HG02970 (cell line): ENCODE data around the gene DNASE1.

Experiments
- ATAC-seq: cut with Tn5 transposase; IDR thresholded peaks from one replicate; pipeline ENCODE4 v1.9.1; 2021; ENCODE audit warnings: mild to moderate bottlenecking, moderate library complexity, moderate number of reproducible peaks; ENCODE audit not compliant: unreplicated experiment, low FRiP score

The DNASE1 gene

DNA sequence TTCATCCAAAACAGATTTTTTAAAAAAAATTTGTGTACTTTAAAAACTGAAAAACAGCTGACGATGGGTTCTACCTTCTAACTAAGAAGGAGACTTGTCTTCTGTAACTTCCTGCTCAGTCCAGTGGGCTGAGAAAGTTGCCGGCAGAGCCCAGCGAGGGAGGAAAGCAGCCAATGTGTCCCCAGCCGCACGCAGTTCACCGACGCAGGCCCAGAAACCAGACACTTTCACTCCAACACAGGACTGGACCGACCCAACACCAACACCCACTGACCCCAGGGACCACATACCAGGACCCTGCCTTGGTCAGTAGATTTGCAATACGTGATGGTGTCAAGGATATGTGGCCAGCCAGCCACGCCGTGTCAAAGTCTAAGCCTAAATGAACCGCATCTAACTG, 37.3 kb downstream of the DNASE1 start:
- no peak for ATAC-seq

DNA sequence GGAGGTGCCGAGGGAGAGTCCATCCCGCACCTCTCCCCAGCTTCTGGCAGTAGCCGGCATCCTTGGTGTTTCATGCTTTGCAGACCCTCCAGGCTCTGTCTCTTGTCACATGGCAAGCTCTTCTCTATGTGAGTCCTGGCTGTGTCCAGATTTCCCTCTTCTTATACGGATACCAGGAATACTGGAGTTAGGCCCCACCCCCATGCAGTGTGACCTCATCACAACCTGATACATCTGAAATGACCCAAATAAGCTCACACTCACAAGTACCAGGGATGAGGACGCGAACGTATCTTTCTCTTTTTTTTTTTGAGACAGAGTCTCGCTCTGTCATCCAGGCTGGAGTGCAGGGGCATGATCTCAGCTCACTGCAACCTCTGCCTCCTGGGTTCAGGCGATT, 39.6 kb downstream of the DNASE1 start:
- ATAC-seq = no peak

DNA sequence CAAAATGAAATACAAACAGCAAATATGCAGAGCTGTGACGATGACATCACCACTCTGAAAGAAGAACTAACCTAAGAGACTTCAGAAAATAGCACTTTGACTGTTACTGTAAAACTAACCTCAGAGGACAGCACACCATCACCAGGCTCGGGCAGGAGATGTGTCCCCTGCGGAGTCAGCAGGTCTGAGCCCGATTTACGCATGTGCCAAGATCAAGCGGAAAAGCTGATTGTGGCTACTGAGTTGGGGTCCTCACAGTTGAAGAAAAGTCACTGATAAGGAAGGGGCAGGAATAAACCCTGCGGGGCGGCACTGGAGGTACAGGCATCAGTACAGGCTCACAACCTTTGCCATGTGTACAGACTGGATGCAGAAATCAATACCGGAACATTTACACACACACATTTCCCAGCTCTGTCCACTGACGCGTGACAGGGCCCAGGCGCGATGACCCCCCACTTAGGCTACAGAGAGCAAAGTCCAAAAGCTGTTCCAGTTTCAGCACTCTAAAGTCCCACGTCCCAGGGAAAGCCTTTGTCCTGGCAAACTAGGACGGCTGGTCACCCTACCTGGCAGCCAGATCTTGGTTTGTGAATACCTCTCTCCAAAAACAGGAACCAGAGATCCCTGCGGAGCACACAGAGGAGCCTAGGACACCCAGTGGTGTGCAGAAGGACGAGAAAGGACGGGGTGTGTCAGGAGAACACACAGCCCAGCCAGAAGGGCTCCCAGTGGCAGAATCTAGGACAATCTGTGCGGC, 41.3 kb downstream of the DNASE1 start:
- no peak for ATAC-seq

DNA sequence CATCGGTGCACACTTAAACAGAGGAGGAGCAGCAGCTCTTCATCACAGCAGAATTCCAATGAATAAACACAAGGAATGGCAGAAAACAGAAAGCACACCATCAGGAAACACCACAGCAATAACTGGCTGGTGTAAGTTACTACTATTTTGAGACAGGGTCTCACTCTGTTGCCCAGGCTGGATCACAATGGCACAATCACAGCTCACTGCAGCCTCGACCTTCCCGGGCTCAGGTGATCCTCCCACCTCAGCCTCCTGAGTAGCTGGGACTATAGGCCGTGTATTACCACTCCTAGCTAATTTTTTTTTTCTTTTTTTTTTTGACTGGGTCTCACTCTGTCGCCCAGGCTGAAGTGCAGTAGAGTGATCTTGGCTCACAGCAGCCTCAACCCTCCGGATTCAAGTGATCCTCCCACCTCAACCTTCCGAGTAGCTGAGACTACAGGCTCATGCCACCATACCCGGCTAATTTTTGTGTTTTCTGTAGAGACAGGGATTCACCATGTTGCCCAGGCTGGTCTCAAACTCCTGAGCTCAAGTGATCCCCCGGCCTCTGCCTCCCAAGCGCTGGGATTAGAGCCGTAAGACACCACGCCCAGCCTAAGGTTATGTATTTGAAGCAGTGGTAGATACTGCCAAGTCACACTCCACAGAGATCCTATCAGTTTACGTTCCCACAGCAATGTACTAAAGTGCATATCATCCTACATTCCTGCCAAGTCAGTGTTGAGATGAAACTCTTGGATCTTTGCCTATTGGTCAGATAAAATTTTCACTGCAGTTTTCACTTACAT, 42.1 kb downstream of the DNASE1 start:
- ATAC-seq = no peak

DNA sequence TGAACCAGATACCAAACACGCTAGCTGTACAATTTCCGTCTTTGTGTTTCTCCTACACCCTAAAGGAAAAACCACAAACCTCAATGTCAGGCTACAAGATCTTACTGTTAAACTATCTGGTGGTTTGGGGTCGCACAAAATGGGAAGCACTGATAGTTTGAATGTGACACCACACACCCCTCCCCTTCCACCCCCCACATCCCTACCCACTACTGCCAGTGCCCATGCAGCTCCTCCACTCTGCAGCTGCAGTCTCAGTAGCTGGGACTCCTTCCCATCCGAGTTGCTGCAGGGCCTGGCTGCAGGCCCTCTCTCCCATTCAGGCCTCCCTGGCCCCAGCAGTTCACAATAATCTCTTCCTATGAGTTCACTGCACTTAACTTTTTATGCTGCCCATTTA, 44.5 kb downstream of the DNASE1 start:
- no peak for ATAC-seq

DNA sequence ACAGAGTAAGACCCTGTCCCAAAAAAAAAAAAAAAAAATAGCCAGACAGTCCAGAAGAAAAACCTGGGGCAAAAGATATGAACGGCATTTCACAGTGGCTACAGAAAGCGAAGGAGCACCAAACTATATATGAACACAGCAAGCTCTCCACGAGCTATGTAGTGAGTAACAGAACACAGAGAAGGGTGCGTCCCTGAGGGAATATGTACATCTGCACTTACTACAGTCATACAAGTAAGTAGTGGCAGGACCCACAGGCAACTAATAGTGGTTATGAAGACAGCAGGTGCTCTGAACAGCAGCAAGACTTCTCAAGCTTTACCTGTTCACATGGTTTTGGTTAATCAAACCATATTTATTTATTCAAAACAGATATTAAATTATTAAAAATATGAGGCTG, 47.0 kb downstream of the DNASE1 start:
- ATAC-seq = no peak

DNA sequence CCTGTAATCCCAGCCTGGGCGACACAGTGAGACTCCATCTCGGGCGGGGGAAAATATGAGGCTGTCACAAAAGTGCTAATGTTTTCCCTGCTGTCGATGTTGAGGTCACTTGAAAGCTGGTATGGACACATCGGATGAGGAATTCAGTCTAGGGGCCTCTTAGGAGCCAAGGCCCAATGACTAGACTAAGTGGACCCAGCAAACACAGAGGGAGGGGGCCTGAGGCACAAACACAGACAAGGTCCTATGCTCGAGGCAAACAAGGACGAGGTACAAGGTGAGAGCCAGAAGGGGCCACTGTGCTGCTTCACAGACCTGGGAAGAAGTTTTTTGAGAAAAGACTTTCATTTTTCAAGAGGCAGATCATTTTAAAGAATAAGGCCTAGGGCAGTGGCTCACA, 47.6 kb downstream of the DNASE1 start:
- no peak for ATAC-seq

DNA sequence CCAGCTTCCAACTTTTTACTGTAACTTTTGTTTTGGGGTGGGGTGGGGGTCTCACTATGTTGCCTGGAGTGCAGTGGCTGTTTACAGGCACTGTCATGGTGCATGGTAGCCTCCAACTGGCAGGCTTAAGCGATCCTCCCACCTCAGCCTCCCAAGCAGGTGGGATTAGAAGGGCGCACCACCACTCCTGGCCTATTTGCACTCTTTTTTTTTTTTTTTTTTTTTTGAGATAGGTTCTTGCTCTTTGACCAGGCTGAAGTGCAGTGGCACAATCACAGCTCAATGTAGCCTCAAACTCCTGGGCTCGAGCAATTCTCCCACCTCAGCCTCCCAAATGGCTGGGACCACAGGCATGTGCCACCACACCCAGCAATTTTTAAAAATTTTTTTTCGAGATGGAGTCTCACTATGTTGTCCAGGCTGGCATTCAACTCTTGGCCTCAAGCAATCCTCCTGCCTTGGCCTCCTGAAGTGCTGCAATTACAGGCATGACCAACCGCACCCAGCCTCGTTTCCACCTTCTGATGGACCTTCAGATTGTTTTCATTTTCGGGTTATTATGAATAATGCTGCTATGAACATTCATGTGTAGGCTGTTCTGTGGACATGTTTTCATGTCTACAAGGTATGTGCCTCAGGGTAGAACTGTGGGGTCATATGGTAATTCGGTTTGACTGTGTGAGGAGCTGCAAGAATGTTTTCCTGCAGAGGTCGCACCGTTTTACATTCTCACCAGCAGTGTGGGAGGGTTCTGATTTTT, 51.9 kb downstream of the DNASE1 start:
- ATAC-seq = no peak
